GM12864 (cell line): Measurements from ENCODE around the gene TAAR5.

Experiments
- DNase-seq: peaks from one replicate; pipeline ENCODE4 v3.0.0-alpha.2; 2011; ENCODE audit warnings: low read depth
- H3K4me3 ChIP-seq: 2 replicates; pipeline ENCODE4 v1.5.1; 2011; ENCODE audit warnings: mild to moderate bottlenecking, low read depth, low read length, control low read depth
- TF ChIP-seq, protein P1 (sequence below): IDR thresholded peaks from 2 replicates; pipeline ENCODE4 v1.5.1; 2011; ENCODE audit warnings: low read depth, mild to moderate bottlenecking, moderate library complexity, low read length, control low read depth, inconsistent platforms; ENCODE audit errors: missing control alignments

Gene TAAR5

DNA sequence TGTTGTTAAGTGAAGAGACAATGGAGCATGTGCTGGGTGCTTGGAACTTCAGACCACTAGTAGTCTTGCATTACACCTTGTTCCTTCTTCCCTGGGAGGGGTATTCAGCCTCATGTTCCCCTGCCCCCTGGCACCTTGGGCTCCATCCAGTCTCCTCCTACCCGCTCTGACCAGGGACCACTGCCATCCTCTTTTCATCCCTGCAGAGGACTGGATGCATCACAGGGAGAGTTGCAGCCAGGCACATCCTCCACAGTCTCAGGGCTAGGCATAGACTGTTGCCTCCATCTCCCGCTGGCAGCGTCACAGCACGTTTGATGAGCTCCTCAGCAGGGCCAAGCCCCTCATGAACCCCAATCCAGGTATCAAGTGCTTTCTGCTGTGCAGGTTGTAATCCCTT is 38.3 kb downstream of the TAAR5 start:
- no peak overlapping the region for H3K4me3 ChIP-seq
- DNase-seq, result no peak
- TF ChIP-seq, protein P1, sequence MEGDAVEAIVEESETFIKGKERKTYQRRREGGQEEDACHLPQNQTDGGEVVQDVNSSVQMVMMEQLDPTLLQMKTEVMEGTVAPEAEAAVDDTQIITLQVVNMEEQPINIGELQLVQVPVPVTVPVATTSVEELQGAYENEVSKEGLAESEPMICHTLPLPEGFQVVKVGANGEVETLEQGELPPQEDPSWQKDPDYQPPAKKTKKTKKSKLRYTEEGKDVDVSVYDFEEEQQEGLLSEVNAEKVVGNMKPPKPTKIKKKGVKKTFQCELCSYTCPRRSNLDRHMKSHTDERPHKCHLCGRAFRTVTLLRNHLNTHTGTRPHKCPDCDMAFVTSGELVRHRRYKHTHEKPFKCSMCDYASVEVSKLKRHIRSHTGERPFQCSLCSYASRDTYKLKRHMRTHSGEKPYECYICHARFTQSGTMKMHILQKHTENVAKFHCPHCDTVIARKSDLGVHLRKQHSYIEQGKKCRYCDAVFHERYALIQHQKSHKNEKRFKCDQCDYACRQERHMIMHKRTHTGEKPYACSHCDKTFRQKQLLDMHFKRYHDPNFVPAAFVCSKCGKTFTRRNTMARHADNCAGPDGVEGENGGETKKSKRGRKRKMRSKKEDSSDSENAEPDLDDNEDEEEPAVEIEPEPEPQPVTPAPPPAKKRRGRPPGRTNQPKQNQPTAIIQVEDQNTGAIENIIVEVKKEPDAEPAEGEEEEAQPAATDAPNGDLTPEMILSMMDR, result no peak

DNA sequence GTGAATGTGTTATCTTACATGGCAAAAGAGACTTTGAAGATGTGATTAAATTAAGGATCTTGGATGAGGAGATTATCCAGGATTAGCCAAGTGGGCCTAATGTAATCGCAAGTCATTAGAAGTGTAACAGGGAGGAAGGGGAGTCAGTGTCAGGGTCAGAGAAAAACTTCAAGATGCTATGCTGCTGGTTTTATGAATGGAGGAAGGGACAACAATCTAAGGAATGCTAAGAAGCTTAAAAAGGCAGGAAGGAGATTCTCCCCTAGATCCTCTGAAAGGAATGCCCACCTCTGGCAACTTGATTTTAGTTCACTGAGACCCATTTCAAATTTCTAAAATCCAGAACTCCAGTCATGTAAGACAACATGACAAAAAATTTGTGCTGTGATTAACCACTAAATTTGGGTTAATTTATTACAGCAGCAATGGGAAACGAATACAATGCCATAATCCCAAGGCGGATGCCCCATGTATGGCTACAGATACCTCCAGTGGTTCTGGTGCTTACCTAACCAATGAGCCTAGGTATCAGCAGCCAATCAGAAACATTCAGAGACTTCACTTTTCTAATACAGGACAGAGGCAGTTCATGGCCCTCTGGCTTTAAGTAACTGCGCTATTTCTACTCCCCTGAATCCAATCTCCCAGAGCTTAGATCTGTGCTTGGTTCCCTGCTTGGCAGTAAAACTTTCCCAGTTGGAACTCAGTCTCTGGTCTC is 40.6 kb downstream of the TAAR5 start:
- TF ChIP-seq, protein P1, result no peak
- no peak for DNase-seq
- no peak overlapping the region for H3K4me3 ChIP-seq

DNA sequence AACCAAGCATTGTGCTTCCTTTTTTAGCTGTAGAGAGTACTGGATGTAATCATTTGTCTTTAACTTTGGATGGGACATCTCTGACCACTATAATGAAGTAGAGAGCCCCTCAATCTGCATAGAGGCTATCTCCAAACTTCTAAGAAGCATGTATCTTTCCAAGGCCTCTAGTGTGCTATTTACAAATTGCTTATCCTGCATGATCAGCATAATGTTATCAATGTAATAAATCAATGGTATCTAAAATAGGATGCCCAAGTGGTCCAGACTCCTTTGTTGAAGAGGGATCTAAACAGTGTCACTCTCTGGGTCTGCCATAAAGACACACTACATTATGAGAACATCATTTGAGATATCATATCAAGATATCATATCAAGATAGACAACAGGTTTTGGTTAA is 44.7 kb downstream of the TAAR5 start:
- no peak for DNase-seq
- TF ChIP-seq, protein P1, result no peak
- no peak overlapping the region for H3K4me3 ChIP-seq
